H9 (cell line): ENCODE results near the gene CD79B. TPM values are rescaled to one million over a fixed set of nuclear protein-coding genes. Genes with fewer than 3 reads are reported as not detected.

ENCODE experiments used
- DNase-seq: peaks from one replicate; pipeline ENCODE4 v3.0.0-alpha.2; 2017
- H2AFZ ChIP-seq: one replicate; pipeline ENCODE4 v1.6.1; 2013; ENCODE audit warnings: mild to moderate bottlenecking, low read length, control low read depth, moderate library complexity
- H2AK5ac ChIP-seq: 2 replicates; pipeline ENCODE4 v1.6.1; 2013; ENCODE audit warnings: low read length, control low read depth, mixed read lengths; ENCODE audit not compliant: insufficient read length
- H2BK120ac ChIP-seq: one replicate; pipeline ENCODE4 v1.6.1; 2013; ENCODE audit warnings: low read depth, mild to moderate bottlenecking, low read length, control low read depth, inconsistent platforms; ENCODE audit not compliant: poor library complexity, severe bottlenecking
- H2BK12ac ChIP-seq: 2 replicates; pipeline ENCODE4 v1.6.1; 2013; ENCODE audit warnings: low read length, control low read depth, mixed read lengths, low read depth; ENCODE audit not compliant: insufficient read length
- H2BK15ac ChIP-seq: 2 replicates; pipeline ENCODE4 v1.6.1; 2013; ENCODE audit warnings: low read depth, low read length, control low read depth
- H2BK20ac ChIP-seq: one replicate; pipeline ENCODE4 v1.6.1; 2013; ENCODE audit warnings: low read depth, mild to moderate bottlenecking, low read length, control low read depth, inconsistent platforms; ENCODE audit not compliant: poor library complexity, severe bottlenecking
- H2BK5ac ChIP-seq: 2 replicates; pipeline ENCODE4 v1.6.1; 2013; ENCODE audit warnings: low read length, control low read depth, mixed read lengths; ENCODE audit not compliant: insufficient read length
- H3K14ac ChIP-seq: 2 replicates; pipeline ENCODE4 v1.6.1; 2013; ENCODE audit warnings: low read length, control low read depth; ENCODE audit not compliant: insufficient read depth
- H3K18ac ChIP-seq: 2 replicates; pipeline ENCODE4 v1.6.1; 2013; ENCODE audit warnings: low read depth, mild to moderate bottlenecking, mixed read lengths, low read length, control low read depth; ENCODE audit not compliant: insufficient read length
- H3K23ac ChIP-seq: 2 replicates; pipeline ENCODE4 v1.6.1; 2013; ENCODE audit warnings: low read length, control low read depth, mixed read lengths, low read depth; ENCODE audit not compliant: insufficient read length
- H3K23me2 ChIP-seq: 2 replicates; pipeline ENCODE4 v1.6.1; 2013; ENCODE audit warnings: low read depth, mild to moderate bottlenecking, mixed read lengths, low read length, control low read depth; ENCODE audit not compliant: insufficient read length, poor library complexity, severe bottlenecking
- H3K27ac ChIP-seq: 2 replicates; pipeline ENCODE4 v1.5.1; 2013; ENCODE audit warnings: low read length, control low read depth, mixed read lengths, low read depth; ENCODE audit not compliant: insufficient read length
- H3K27me3 ChIP-seq: 2 replicates; pipeline ENCODE4 v1.6.1; 2013; ENCODE audit warnings: low read length, control low read depth, inconsistent platforms; ENCODE audit not compliant: insufficient read depth
- H3K4ac ChIP-seq: 2 replicates; pipeline ENCODE4 v1.6.1; 2013; ENCODE audit warnings: low read depth, mild to moderate bottlenecking, control low read depth, inconsistent platforms, low read length, moderate library complexity
- H3K4me1 ChIP-seq: 2 replicates; pipeline ENCODE4 v1.6.1; 2013; ENCODE audit warnings: low read length, control low read depth, inconsistent platforms; ENCODE audit not compliant: insufficient read depth
- H3K4me2 ChIP-seq: 2 replicates; pipeline ENCODE4 v1.6.1; 2013; ENCODE audit warnings: low read length, control low read depth, mixed read lengths; ENCODE audit not compliant: insufficient read length, insufficient read depth
- H3K56ac ChIP-seq: 2 replicates; pipeline ENCODE4 v1.6.1; 2013; ENCODE audit warnings: low read depth, mild to moderate bottlenecking, mixed read lengths, low read length, control low read depth; ENCODE audit not compliant: insufficient read length
- H3K79me1 ChIP-seq: 2 replicates; pipeline ENCODE4 v1.6.1; 2013; ENCODE audit warnings: low read depth, mild to moderate bottlenecking, moderate library complexity, low read length, control low read depth, inconsistent platforms; ENCODE audit not compliant: insufficient read depth, poor library complexity, severe bottlenecking
- H3K79me2 ChIP-seq: 2 replicates; pipeline ENCODE4 v1.6.1; 2013; ENCODE audit warnings: low read length, control low read depth, inconsistent platforms; ENCODE audit not compliant: insufficient read depth
- H3K9ac ChIP-seq: 2 replicates; pipeline ENCODE4 v1.6.1; 2013; ENCODE audit warnings: low read length, control low read depth, mixed read lengths; ENCODE audit not compliant: insufficient read length; ENCODE audit errors: extremely low read depth
- H3K9me3 ChIP-seq: one replicate; pipeline ENCODE4 v1.6.1; 2013; ENCODE audit warnings: low read depth, low read length, inconsistent platforms; ENCODE audit not compliant: control insufficient read depth
- H3T11ph ChIP-seq: one replicate; pipeline ENCODE4 v1.6.1; 2013; ENCODE audit warnings: mild to moderate bottlenecking, low read length, control low read depth, inconsistent platforms
- H4K20me1 ChIP-seq: one replicate; pipeline ENCODE4 v1.6.1; 2013; ENCODE audit not compliant: control insufficient read depth, insufficient read length, insufficient read depth
- H4K5ac ChIP-seq: 2 replicates; pipeline ENCODE4 v1.6.1; 2013; ENCODE audit warnings: low read depth, mild to moderate bottlenecking, mixed read lengths, low read length, control low read depth; ENCODE audit not compliant: insufficient read length
- H4K8ac ChIP-seq: replicated peaks from 2 replicates; pipeline ENCODE4 v1.6.1; 2013; ENCODE audit warnings: low read length, control low read depth, mixed read lengths, low read depth; ENCODE audit not compliant: insufficient read length
- H4K91ac ChIP-seq: 2 replicates; pipeline ENCODE4 v1.6.1; 2013; ENCODE audit warnings: low read depth, mild to moderate bottlenecking, moderate library complexity, mixed read lengths, low read length, control low read depth; ENCODE audit not compliant: insufficient read length
- H3K27ac Mint-ChIP-seq, 3 experiments: 2 replicates in 2 of 3; 3 replicates in 1 of 3; pipeline ENCODE4 v1.8.0; 2020 to 2021; ENCODE audit warnings: mixed read lengths in 3 of 3, mild to moderate bottlenecking in 1 of 3, moderate library complexity in 1 of 3
- H3K27me3 Mint-ChIP-seq: 2 replicates; pipeline ENCODE4 v1.8.0; 2021; ENCODE audit warnings: low read depth, mild to moderate bottlenecking, moderate library complexity, mixed read lengths
- H3K36me3 Mint-ChIP-seq, 3 experiments: 2 replicates in 2 of 3; 3 replicates in 1 of 3; pipeline ENCODE4 v1.8.0; 2020 to 2021; ENCODE audit warnings: low read depth in 3 of 3, mixed read lengths in 3 of 3; ENCODE audit not compliant: insufficient read depth in 1 of 3
- H3K4me1 Mint-ChIP-seq, 2 experiments: 2 replicates each; pipeline ENCODE4 v1.8.0; 2020; ENCODE audit warnings: mixed read lengths in 2 of 2
- H3K4me3 Mint-ChIP-seq, 2 experiments: 2 replicates in 1 of 2; 3 replicates in 1 of 2; pipeline ENCODE4 v1.8.0; 2020 to 2021; ENCODE audit warnings: mild to moderate bottlenecking in 2 of 2, mixed read lengths in 2 of 2, moderate library complexity in 1 of 2
- H3K9me3 Mint-ChIP-seq, 2 experiments: 2 replicates in 1 of 2; 3 replicates in 1 of 2; pipeline ENCODE4 v1.8.0; 2020; ENCODE audit warnings: mild to moderate bottlenecking in 2 of 2, mixed read lengths in 2 of 2, moderate library complexity in 1 of 2
- CTCF ChIP-seq: fragments of 200-600 bp; sonication (generic); conservative IDR thresholded peaks from 3 replicates; pipeline ENCODE4 v1.8.0; 2021; ENCODE audit warnings: antibody characterized with exemption, mild to moderate bottlenecking
- WGBS: extraction: QIAGEN DNeasy Blood & Tissue Kit; methylation state at CpG from one replicate; pipeline ENCODE4 v1.1.7; 2013; ENCODE audit warnings: missing lambda C conversion rate, low lambda C conversion rate, mixed read lengths; ENCODE audit not compliant: insufficient read length; ENCODE audit errors: extremely low coverage; 5-methylcytosine and 5-hydroxymethylcytosine counted together
- total RNA-seq: library from RNA; stranded (reverse); gene quantifications from 2 replicates; pipeline ENCODE4 v1.2.1, GENCODE V29; 2021

CD79B gene
- total RNA-seq, 1 experiment from 2014 or later = 0.96 TPM

- WGBS = no CpG with 5 or more reads among the region's 7 CpGs
- Mint-ChIP-seq H3K4me1 (peaks cover 19 to 35% of the 10 kb centered on the region in 2 experiments), H3K9me3 (no peaks in the 10 kb centered on the region; a peak in 1 of 5 replicates), H3K27ac (no peak overlapping the region), H3K4me3 (no peak overlapping the region), H3K36me3 (no peaks in the 10 kb centered on the region), H3K27me3 (peaks cover 19% of the 10 kb centered on the region)
- H3K27ac ChIP-seq = no peak overlapping the region
- no peak overlapping the region for H4K91ac ChIP-seq
- H2BK120ac ChIP-seq = no peak overlapping the region
- no peak overlapping the region for H3K9ac ChIP-seq
- no peak overlapping the region for H4K5ac ChIP-seq
- H2AFZ ChIP-seq = no peak overlapping the region
- H4K8ac ChIP-seq = no peak overlapping the region
- DNase-seq = no peak
- H3K27me3 ChIP-seq = no peaks in the 10 kb centered on the region
- H2BK15ac ChIP-seq = no peak overlapping the region
- no peak overlapping the region for H3K23ac ChIP-seq
- H3K79me2 ChIP-seq = no peaks in the 10 kb centered on the region
- H2BK5ac ChIP-seq = no peak overlapping the region
- H3K14ac ChIP-seq = no peak overlapping the region
- no peak overlapping the region for H3K4ac ChIP-seq
- H4K20me1 ChIP-seq = no peaks in the 10 kb centered on the region
- no peak overlapping the region for H3K18ac ChIP-seq
- H3K4me1 ChIP-seq = peaks cover 3% of the 10 kb centered on the region; the same call in 1 of the 2 replicates
- no peaks in the 10 kb centered on the region for H3K79me1 ChIP-seq
- H3K56ac ChIP-seq = no peak overlapping the region
- H2BK20ac ChIP-seq = no peak overlapping the region
- no peak overlapping the region for H2BK12ac ChIP-seq
- no peak for TF ChIP-seq CTCF
- H3K23me2 ChIP-seq = no peaks in the 10 kb centered on the region
- H3K9me3 ChIP-seq = no peaks in the 10 kb centered on the region
- no peak overlapping the region for H2AK5ac ChIP-seq
- no peak overlapping the region for H3T11ph ChIP-seq
- H3K4me2 ChIP-seq = no peak overlapping the region
Measured at GRCh38 chr17:63914471-63914870, 17.7 kb downstream of the CD79B start.
